Measurements from ENCODE around the gene FGD3.
A peak's percentile ranks its signal among the peaks of the same experiment; 100 is the strongest.
"Not testable (repeated sequence)": the region's sequence is repeated elsewhere in the genome, so short reads cannot be mapped to it uniquely, and the experiment has no call there.

FGD3 gene

DNA sequence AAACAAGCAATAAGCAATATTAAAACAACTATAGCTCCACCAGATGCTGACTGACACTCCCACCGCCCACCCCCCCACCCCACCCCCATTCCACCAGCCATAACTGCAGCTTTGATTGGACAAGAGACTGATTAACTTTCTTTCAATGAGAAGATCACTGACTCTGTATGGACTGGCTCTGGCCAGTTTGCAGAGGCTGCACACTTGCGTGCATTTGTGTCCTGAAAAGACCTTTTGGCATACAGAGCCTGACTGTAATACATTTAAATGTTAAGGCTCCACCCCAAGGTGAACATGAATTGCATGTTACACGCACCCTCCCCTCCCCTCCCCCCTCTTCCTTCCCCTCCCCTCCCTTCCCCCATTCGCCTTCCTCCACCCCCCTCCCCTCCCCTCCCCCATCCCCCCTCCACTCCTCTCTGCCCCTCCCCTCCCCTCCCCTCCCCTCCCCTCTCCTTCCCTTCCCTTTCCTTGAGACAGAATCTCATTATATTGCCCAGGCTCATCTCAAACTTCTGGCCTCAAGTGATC, 31.1 kb downstream of the FGD3 start:
- no peak for DNase-seq

DNA sequence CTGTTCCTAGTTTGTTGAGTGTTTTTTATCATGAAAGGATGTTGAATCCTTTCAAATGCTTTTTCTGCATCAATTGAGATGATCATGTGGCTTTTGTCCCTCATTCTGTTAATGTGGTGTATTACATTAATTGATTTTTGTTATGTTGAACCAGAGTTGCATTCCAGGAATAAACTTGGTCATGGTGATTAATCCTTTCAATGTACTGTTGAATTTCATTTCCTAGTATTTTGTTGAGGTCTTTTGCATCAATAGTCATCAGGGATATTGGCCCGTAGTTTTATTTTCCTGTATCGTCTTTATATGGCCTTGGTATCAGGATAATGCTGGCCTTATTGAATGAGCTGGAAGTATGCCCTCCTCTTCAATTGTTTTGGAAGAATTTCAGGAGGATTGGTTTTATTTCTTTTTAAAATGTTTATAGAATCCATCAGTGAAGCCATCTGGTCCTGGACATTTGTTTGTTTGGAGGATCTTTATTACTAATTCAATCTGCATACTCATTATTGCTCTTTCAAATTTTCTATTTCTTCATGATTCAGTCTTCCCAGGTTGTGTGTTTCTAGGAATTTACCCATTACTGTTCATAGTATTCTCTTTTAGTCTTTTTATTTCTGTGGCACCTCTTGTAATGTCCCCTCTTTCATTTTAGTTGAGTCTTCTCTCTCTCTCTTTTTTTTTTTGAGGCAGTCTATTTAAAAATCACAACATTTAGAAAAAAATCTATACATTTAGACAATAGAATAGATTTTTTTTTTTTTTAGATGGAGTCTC, 32.1 kb downstream of the FGD3 start:
- no peak for DNase-seq

DNA sequence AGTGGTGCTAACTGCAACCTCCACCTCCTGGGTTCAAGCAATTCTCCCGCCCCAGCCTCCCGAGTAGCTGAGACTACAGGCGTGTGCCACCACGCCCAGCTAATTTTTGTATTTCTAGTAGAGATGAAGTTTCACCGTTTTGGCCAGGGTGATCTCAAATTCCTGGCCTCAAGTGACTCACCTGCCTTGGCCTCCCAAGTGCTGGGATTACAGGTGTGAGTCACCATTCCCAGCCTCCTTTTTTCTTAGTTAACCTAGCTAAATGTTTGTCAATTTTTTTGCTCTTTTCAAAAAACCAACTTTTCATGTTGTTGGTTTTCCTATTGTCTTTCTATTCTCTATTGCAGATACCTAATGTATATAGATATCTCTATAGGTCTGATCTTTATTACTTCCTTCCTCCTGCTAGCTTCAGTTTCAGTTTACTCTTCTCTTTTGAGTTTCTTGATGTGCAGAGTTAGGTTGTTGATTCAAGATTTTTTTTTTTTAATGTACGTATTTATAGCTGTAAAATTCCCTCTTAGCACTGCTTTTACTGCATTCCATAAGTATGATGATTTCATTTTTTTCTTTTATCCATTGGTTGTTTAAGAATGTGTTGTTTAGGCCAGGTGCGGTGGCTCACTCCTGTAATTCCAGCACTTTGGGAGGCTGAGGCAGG, 32.9 kb downstream of the FGD3 start:
- DNase-seq, result no peak

DNA sequence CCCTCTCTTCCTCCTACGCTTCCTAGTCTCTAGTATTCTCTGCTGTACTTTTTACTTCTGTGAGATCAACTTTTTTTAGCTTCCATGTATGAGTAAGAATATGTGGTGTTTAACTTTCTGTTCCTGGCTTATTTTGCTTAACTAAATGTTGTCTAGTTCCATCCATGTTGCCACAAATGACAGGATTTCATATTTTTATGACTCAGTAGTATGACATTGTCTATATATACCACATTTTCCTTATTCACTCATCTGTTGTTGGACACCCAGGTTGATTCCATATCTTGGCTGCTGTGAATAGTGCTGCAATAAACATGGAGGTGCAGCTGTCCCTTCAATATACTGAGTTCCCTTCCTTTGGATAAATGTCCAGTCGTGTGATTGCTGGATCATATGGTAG, 34.8 kb downstream of the FGD3 start:
- no peak for DNase-seq

DNA sequence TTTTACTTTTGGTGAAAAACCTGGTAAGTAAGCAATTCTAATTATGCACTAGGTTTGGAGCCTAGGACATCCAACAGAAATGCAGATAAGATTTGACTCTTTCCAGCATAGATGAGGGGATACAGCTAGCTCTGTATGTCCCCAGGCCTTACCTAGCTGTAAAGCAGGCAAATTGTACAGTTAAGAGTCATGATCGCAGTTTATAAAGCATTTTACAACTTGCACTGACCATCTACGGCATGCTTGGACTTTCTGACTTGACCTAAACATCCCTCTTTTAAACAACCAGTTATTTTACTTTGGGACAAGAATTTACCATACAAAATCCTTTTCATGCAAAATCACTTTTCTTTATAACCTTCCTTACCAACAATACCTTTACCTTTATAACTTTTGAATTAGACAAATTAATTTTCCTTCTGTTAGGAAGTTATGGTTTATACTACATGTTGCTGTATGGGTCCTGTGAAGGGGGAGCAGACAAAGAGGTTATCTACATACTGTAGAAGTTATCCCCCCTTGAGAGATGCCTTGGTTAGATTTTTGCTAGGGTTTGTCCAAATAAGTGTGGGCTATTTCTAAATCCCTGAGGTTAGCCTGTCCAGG, 36.8 kb downstream of the FGD3 start:
- DNase-seq, result no peak

DNA sequence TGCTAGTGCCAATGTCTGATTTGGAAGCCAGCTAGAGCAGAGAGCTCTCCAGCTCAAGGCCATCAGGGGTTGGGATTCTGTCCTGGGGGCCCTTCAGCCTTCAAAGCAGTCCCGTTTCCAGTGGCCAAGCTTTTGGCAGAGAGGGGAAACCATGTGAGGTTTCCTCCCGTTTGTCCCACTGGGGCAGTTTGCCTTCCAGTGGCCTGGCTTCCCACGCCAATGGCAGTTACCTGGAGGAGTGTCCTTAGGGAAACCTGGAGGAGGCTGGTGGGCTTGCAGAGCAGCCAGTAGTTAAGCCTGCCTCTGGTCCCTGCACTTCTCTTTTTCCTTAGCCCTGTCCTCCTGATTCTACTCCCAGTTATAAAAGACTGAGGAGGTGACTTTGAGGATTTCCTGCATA, 37.7 kb downstream of the FGD3 start:
- no peak for DNase-seq

DNA sequence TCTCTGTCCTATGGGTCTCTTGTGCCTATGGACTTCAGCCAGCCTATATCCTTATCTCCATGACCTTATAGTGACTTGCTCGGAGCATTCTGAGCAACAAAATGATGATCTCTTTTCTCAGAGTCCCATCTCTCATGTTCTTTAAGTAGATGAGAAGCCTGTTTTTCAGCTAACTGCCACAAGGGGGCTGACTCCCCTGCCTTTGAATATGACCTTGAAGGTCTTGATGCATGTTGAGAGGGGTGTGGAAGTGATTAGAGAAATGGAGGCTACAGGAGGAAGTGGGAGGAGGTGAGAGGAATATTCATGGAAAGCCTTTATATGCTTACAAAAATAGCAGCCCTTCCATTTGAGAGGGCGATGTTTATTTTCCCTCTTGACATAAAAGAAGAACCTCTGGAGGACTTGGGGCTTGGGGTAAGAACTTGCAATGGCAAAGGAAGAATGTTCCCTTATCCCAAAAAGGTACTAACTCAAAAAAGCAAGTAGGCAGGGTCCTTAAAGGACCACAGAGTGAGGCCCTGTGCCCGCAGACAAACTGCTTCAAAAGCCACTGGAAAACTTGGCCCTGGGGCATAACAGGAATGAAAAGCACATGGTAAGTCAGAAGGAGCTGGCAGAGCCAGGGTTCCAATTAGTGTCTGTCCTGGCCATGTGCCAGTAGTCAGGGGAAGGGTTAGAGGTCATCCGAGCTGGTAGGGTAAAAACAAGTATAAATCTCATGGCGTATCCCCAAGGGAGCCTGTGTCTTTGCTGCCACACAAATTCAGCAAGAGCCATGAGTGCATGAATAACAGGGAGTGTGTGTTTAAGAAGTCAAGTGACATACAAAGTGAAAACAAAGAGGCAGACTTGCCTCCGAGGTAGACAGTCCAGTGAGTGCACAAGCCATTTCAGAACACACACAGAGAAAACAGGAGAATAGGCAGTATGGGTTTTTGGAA, 39.1 kb downstream of the FGD3 start:
- peak in 4 of 6 experiments; percentile 35 to 66 (median 58) for DNase-seq

DNA sequence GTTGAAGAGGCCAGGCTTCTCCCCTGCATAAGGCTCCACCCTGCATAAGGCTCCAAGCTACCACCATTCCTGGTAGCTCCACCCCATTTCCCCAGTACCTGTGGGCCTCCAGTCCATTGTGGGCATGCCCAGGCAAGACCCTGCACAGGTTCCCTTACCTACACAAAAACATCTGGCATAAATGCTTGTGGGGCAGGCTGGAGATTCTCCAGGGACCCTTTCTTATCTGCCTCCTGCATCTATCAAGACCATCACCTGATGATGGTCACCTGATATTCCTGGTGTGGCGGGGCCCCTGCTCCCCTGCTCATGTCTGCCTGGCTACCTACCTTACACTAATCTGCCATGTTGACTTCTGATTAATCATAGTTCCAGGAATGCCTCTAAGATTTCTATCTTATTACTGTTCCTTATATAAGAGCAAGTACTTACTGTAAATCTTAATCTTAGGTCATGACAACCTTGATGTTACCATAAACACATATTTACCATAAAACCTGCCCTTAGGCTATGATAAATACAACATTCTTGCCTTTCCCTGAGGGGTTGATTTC, 41.0 kb downstream of the FGD3 start:
- DNase-seq, result no peak

DNA sequence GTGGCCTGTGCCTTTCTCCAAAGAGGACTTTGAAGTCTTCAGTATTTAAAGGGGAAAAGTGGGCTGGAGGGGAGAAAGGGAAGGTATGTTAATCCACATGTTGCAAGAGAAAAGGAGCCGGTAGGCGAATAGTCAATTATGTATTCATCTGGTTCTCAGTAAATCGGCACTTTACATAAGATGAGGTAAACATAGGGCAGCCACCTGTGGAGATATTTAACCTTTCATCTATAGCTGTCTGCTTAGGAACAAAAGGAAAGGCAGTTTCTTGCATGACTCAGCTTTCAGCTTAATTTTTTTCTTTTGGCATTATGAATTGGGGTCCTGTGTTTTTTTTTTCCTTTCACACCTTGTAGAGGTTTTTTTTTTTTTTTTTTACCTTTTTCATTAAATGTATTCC, 42.2 kb downstream of the FGD3 start:
- DNase-seq, result peak in 1 of 6 experiments; percentile 38

DNA sequence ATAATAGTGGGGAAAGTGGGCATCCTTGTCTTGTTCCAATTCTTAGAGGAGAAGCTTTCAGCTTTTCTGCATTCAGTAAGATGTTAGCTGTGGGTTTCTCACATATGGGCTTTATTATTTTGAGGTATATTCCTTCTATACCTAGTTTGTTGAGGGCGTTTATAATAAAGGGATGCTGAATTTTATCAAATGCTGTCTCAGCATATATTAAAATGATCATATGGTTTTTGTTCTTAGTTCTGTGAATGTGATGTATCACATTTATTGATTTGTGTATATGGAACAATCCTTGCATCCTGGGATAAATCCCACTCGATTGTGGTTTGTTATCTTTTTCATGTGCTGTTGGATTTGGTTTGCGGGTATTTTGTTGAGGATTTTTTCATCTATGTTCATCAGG, 43.1 kb downstream of the FGD3 start:
- no peak for DNase-seq

DNA sequence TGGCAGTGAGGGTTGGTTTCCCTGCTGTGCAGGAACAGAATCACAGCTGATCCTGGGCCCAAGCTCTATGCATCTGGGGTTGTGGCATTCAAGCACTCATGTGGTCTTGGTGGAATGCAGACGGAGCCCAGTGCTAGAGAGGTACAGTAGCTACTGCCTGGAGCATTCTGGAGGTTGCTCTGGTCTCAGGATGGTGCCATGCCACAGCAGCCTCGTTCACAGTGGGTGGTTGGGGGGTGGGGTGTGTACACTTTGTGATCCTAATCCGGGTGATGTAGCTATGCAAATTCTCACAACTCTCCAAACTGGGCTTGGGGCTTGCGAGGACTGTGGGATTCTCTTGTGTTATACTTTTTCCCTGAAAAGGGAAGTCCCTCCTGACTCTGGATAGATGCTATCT, 45.2 kb downstream of the FGD3 start:
- no peak for DNase-seq

DNA sequence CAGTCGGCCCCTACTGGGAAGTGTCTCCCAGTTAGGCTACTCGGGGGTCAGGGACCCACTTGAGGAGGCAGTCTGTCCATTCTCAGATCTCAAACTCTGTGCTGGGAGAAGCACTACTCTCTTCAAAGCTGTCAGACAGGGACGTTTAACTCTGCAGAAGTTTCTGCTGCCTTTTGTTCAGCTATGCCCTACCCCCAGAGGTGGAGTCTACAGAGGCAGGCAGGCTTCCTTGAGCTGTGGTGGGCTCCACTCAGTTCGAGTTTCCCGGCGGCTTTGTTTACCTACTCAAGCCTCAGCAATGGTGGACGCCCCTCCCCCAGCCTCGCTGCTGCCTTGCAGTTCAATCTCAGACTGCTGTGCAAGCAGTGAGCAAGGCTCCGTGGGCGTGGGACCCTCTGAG, 51.5 kb downstream of the FGD3 start:
- DNase-seq, result not testable (repeated sequence)

DNA sequence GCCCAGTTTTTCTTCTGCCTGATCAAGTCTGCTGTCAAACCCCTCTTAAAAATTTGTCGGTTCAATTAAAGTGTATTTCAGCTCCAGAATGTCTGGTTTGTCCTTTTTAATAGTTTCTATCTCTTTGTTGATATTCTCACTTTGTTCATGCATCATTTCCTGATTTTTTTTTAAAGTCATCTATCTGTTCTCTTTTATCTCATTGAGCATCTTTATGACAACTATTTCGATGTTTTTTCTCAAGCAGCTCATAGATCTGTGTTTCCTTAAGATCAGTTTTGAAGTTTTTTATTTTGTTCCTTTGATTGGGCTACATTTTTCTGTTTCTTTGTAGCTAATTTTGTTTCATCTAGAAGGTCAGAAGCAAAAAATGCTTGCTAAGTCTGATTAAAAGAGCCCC, 53.7 kb downstream of the FGD3 start:
- peak in 3 of 6 experiments; percentile 43 to 51 (median 50) for DNase-seq

DNA sequence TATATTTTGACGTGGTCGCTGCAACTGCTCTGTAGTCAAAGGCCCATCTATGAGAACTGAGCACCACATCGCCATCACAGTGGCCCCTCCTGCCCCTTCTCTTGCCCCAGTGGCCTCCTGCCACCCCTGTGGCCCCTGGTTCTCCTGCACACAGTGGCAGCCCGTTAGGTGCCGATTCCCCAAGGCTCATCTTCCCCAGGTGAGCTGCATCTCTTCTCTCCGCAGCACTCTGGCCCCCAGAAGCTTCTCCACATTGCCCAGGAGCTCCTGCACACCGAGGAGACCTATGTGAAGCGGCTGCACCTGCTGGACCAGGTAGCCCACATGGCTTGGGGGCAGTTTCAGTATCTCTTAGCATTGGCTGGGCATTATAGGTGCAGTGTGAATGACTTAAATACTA, 55.4 kb downstream of the FGD3 start:
- DNase-seq, result no peak

DNA sequence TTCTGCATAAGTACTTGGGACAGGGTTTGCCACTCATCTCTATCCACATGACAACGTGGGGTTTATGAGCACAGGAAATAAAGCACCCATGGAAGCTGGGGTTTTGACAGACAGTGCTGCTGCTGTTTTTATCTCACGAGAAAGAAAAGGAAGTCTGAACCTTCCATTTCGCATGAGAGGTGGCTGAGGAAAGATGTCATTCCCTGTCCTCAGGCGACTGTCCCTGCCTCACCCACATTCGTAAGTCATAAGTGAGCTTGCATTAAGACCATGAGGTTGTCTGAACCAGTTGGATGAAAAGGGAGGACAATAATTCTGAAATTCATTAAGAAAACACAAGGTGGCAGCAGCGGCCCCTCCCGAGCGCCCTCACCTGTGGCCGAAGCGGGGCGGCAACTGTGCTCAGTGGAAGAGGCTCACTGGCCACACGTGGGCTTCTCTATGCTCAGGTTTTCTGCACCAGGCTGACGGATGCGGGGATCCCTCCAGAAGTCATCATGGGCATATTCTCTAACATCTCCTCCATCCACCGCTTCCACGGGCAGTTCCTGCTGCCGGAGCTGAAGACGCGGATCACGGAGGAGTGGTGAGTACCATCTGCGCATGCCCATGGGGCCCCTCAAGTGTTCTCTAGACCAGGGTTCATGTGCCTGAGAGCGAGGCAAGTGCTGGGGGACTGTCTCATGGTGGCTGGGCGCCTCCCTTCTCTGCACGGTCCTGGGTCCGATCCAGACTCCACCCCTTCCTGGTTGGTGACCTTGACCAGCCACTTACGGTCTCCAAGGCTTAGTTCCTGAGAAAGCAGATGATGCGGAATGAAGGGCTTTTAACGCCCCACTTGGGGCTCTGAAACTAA, 56.5 kb downstream of the FGD3 start:
- DNase-seq, result peak; percentile 49 to 77 (median 61)

DNA sequence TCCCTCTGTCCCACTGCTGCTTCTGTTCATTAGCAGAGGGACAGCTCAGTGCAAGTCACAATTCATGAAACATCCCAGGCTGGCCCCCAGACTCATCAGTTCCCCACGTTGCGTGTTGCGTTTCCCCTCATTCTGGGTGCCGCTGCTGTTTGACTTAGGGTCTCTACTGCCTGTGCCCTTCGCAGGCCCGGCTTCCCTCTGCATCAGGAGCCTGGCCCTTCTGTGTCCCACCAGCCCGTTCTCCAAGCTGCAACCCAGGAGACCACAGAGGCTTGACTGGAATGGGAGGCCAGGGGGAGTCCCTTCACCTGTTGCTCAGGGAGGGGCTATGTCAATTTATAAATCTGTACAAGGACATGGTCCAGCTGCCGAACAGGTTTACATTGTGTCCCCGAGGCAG, 57.2 kb downstream of the FGD3 start:
- DNase-seq, result no peak

DNA sequence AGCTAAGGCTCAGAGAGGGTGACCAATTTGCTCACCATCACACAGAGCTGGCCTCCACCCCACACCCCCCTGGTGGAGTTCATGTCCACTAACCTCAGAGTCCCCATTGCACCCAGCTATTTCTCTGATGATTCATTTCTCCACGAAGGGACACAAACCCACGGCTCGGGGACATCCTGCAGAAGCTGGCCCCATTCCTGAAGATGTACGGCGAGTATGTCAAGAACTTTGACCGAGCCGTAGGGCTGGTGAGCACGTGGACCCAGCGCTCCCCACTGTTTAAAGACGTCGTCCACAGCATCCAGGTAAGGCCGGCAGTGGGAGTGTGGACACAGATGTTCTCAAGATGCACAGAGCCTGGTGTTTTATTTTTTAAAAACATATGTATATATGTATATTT, 58.6 kb downstream of the FGD3 start:
- no peak for DNase-seq

DNA sequence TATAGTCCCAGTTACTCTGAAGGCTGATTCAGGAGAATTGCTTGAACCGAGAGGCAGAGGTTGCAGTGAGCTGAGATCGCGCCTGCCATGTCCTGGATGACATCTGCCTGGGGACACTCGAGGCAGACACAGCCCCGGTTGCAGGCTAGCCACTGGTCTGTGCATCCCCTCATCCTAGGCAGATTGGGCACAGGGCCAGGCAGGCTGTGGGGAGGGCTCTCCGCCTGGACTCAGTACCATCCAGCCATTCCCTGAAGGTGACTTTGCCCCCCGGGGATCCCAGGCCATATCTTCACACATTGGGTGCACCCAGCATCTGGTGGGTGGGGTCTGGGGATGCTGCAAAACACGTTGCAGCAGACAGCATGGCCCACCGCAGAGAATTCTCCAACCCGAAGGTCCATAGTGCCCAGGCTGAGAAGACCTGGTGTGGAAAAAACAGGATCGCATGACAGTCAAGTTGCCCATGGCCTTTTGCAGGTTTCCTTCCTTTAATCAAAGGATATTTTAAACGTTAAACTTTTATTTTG, 60.3 kb downstream of the FGD3 start:
- DNase-seq, result no peak

DNA sequence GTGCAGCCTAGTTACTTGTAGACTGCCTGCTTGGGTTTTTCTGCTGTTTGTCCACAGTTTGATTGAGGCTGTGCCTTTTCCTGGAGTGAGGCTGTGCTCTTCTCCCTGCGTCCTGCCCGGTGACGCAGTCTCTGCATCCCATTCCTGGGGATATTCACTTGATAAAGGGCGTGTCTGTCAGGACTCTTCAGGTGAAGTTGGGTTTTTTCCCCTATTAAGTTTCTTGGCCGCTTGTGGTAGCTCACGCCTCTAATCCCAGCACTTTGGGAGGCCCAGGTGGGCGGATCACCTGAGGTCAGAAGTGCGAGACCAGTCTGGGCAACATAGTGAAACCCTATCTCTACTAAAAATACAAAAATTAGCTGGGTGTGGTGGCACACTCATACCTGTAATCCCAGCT, 61.1 kb downstream of the FGD3 start:
- DNase-seq, result no peak

DNA sequence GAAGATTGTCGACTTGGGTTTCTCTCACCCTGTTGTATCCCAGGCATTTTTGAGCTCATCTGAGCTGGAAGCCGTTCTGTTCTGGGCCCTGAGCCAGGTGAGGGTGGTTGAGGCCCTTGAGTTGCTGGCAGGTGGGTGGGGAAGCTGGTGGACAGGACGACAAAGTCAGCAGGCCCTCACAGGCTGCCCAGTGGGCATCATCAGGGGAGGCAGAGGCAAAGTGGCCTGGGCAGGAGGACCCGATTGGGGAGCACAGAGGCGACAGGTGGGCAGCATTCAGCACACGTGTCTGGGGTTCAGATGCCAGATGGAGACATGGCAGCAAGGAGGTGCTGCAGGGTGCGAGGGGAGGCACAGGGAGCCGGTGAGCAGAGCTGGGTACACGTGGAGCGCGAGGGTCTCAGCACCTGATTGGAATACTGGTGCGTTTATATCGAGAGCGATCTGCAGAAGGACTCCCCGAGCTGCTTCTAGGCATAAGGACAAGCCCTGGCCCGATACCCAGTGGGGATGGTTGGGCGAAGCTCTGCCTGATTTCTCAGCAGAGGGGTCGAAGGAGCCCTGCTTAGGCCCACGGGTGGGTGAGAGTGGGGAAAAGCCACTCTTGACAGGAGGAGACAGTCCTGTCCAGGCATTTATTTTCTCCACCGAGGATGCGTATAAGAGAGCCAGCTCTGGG, 62.2 kb downstream of the FGD3 start:
- DNase-seq, result no peak

DNA sequence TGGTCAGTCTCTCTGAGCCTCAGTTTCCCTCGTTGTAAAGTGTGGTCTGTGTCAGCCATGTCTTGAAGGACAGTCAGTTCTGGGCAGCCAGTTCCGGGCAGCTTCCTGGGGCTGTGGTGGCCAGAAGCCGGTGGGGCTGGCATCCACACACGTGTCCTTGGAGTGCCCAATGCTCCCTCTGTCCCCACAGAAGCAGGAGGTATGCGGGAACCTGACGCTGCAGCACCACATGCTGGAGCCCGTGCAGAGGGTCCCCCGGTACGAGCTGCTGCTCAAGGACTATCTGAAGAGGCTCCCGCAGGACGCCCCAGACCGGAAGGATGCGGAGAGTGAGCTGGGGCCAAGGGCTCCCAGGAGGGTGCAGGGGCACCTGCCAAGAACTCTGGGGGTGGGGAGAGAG, 62.7 kb downstream of the FGD3 start:
- DNase-seq, result no peak

Data from stimulated activated naive CD4-positive, alpha-beta T cell (primary cell).